Activated T-helper 1 cell treated with anti-CD3 and anti-CD28 coated beads, Interleukin-2, amount 50 U/mL, for 16 hours (primary cell): ENCODE measurements around the gene NFATC2IP.
"Not testable (repeated sequence)": the region's sequence is repeated elsewhere in the genome, so short reads cannot be mapped to it uniquely, and the experiment has no call there.

Experiments used
- DNase-seq, 2 donors: peaks; one replicate each; pipeline ENCODE4 v3.0.0-alpha.2; 2020; ENCODE audit warnings: low read depth in 1 of 2, low spot score in 1 of 2

The NFATC2IP gene

GRCh38 chr16:28925386-28926228, 25.1 kb upstream of the NFATC2IP start:
- peak; percentile 56 to 68 for DNase-seq

- not testable (repeated sequence) for DNase-seq
Measured at GRCh38 chr16:28926284-28926683, 24.5 kb upstream of the NFATC2IP start.

GRCh38 chr16:28927815-28928214, 22.9 kb upstream of the NFATC2IP start:
- DNase-seq: no peak

GRCh38 chr16:28930203-28930602, 20.5 kb upstream of the NFATC2IP start:
- DNase-seq: no peak

GRCh38 chr16:28930652-28931051, 20.1 kb upstream of the NFATC2IP start:
- no peak for DNase-seq

- DNase-seq: no peak
Measured at GRCh38 chr16:28931801-28932225, 18.9 kb upstream of the NFATC2IP start, which contains the start of gene CD19. Gene CD19, plus strand, starts transcription at chr16:28931971. Its CDS starts 30 bp downstream, at chr16:28932001.

- no peak for DNase-seq
Measured at GRCh38 chr16:28932339-28933141, 18.2 kb upstream of the NFATC2IP start.

GRCh38 chr16:28933171-28933570, 17.6 kb upstream of the NFATC2IP start:
- DNase-seq: no peak

GRCh38 chr16:28935346-28935745, 15.4 kb upstream of the NFATC2IP start:
- DNase-seq: no peak

- DNase-seq: peak; percentile 48 to 73
Measured at GRCh38 chr16:28935924-28936783, 14.6 kb upstream of the NFATC2IP start.

- no peak for DNase-seq
Measured at GRCh38 chr16:28936784-28937155, 14.0 kb upstream of the NFATC2IP start.

GRCh38 chr16:28937222-28937876, 13.4 kb upstream of the NFATC2IP start:
- no peak for DNase-seq

GRCh38 chr16:28938721-28939120, 12.0 kb upstream of the NFATC2IP start:
- DNase-seq: no peak

GRCh38 chr16:28939825-28940224, 10.9 kb upstream of the NFATC2IP start:
- DNase-seq: not testable (repeated sequence)

GRCh38 chr16:28943281-28943680, 7.5 kb upstream of the NFATC2IP start:
- no peak for DNase-seq

GRCh38 chr16:28946681-28947080, 4.1 kb upstream of the NFATC2IP start:
- no peak for DNase-seq

- no peak for DNase-seq
Measured at GRCh38 chr16:28951410-28951943, 740 bp downstream of the NFATC2IP start.

GRCh38 chr16:28958216-28958615, 7.5 kb downstream of the NFATC2IP start:
- no peak for DNase-seq

- DNase-seq: no peak
Measured at GRCh38 chr16:28958836-28959235, 8.1 kb downstream of the NFATC2IP start.

GRCh38 chr16:28964072-28964471, 13.3 kb downstream of the NFATC2IP start:
- DNase-seq: no peak
